HCT116 (cell line): Measurements from ENCODE around the gene GPI. TPM values are rescaled to one million over a fixed set of nuclear protein-coding genes. Genes with fewer than 3 reads are reported as not detected.

ENCODE experiments used
- ATAC-seq: fragments of 200-7000 bp; cut with Tn5 transposase; 2 replicates; pipeline ENCODE4 v1.9.1; 2020; ENCODE audit warnings: mild to moderate bottlenecking, moderate library complexity
- BruUV-seq: library from RNA; stranded (reverse); fragments of 400-500 nt; replicated peaks from 2 replicates; lab custom pipeline; 2021; lab: Mats Ljungman, UMichigan
- CTCF ChIA-PET: fragments of 300-600 bp; sonication (Branson Sonifier 250); formaldehyde crosslinking; loops from one replicate; lab custom pipeline; 2021; ENCODE audit warnings: antibody characterized with exemption; lab: Charles Lee
- POLR2A ChIA-PET: fragments of 300-600, 350-600 bp; sonication (Branson Sonifier 250); formaldehyde crosslinking; loops from one replicate; lab custom pipeline; 2021; ENCODE audit warnings: antibody characterized with exemption; lab: Charles Lee
- RAD21 ChIA-PET, 2 experiments: fragments of 300-600 bp; sonication (Branson Sonifier 250); formaldehyde crosslinking; loops; one replicate each; lab custom pipeline; 2023; ENCODE audit warnings: low total read pairs in 2 of 2; ENCODE audit not compliant: uncharacterized antibody in 2 of 2, unreplicated experiment in 2 of 2, low non-redundant PET in 1 of 2; lab: Charles Lee
- DNase-seq: peaks from one replicate; pipeline ENCODE4 v3.0.0-alpha.2; 2010; ENCODE audit warnings: low read depth, low spot score
- H2AFZ ChIP-seq: fragments of 200-600 bp; shearing (Covaris generic), sonication (generic); 2 replicates; pipeline ENCODE4 v1.6.1; 2017; ENCODE audit warnings: low read depth, mixed run types, mixed read lengths, antibody characterized with exemption, low read length; ENCODE audit not compliant: poor library complexity, severe bottlenecking
- H3K27ac ChIP-seq: 2 replicates; pipeline ENCODE4 v1.5.1; 2012; ENCODE audit warnings: low read depth, low read length
- H3K27me3 ChIP-seq: fragments of 200-600 bp; sonication (generic); 2 replicates; pipeline ENCODE4 v1.6.1; 2016; ENCODE audit warnings: mixed run types, low read length, mixed read lengths; ENCODE audit not compliant: insufficient read depth
- H3K36me3 ChIP-seq, 2 experiments: fragments of 200-500 bp in 1 of 2; fragments of 200-600 bp in 1 of 2; sonication (Bioruptor generic) in 1 of 2; sonication (generic) in 1 of 2; 2 replicates each; pipeline versions ENCODE4 v1.5.1 to v1.6.1; 2014 to 2016; ENCODE audit warnings: low read length in 2 of 2, inconsistent platforms in 1 of 2, mixed read lengths in 1 of 2, mixed run types in 1 of 2; ENCODE audit not compliant: insufficient read depth in 2 of 2, control insufficient read depth in 1 of 2
- H3K4me1 ChIP-seq, 2 experiments: fragments of 200-600 bp in 1 of 2; sonication (generic) in 1 of 2; 2 replicates each; pipeline versions ENCODE4 v1.5.1 to v1.6.1; 2012 to 2017; ENCODE audit warnings: low read length in 2 of 2, inconsistent platforms in 1 of 2, mild to moderate bottlenecking in 1 of 2, mixed read lengths in 1 of 2, mixed run types in 1 of 2, moderate library complexity in 1 of 2; ENCODE audit not compliant: insufficient read depth in 2 of 2, control insufficient read depth in 1 of 2
- H3K4me2 ChIP-seq: fragments of 200-600 bp; sonication (generic); 2 replicates; pipeline ENCODE4 v1.6.1; 2017; ENCODE audit warnings: mixed run types, low read length, mixed read lengths
- H3K4me3 ChIP-seq, 2 experiments: fragments of 200-600 bp in 1 of 2; sonication (generic) in 1 of 2; replicated peaks in 1 of 2; 2 replicates each; pipeline ENCODE4 v1.5.1; 2011 to 2016; ENCODE audit warnings: low read length in 2 of 2, control low read depth in 1 of 2, low read depth in 1 of 2, mild to moderate bottlenecking in 1 of 2, mixed read lengths in 1 of 2, mixed run types in 1 of 2
- H3K79me2 ChIP-seq: fragments of 200-600 bp; sonication (generic); 2 replicates; pipeline ENCODE4 v1.6.1; 2017; ENCODE audit warnings: mild to moderate bottlenecking, mixed run types, low read length, moderate library complexity, mixed read lengths; ENCODE audit not compliant: insufficient read depth
- H3K9ac ChIP-seq: fragments of 200-600 bp; sonication (generic); 2 replicates; pipeline ENCODE4 v1.6.1; 2016; ENCODE audit warnings: low read length, mixed read lengths
- H3K9me2 ChIP-seq: fragments of 200-600 bp; sonication (generic), shearing (Covaris generic); 2 replicates; pipeline ENCODE4 v1.6.1; 2017; ENCODE audit warnings: mixed run types, mild to moderate bottlenecking, moderate library complexity; ENCODE audit not compliant: insufficient read depth
- H3K9me3 ChIP-seq, 2 experiments: fragments of 200-500 bp in 1 of 2; fragments of 200-600 bp in 1 of 2; sonication (Bioruptor generic) in 1 of 2; sonication (generic) in 1 of 2; 2 replicates each; pipeline ENCODE4 v1.6.1; 2014 to 2017; ENCODE audit warnings: low read length in 2 of 2, mixed read lengths in 2 of 2, inconsistent platforms in 1 of 2, low read depth in 1 of 2, mild to moderate bottlenecking in 1 of 2, mixed run types in 1 of 2, moderate library complexity in 1 of 2; ENCODE audit not compliant: control insufficient read depth in 1 of 2, insufficient read depth in 1 of 2
- H4K20me1 ChIP-seq: fragments of 200-600 bp; sonication (generic), shearing (Covaris generic); 2 replicates; pipeline ENCODE4 v1.6.1; 2017; ENCODE audit warnings: mixed run types, mild to moderate bottlenecking, moderate library complexity; ENCODE audit not compliant: insufficient read depth
- ATF3 ChIP-seq: IDR thresholded peaks from 2 replicates; pipeline ENCODE4 v1.6.1; 2012
- POLR2AphosphoS5 ChIP-seq: IDR thresholded peaks from 2 replicates; pipeline ENCODE4 v1.6.1; 2011; ENCODE audit warnings: mild to moderate bottlenecking, low read depth, low read length, moderate library complexity
- TCF7L2 ChIP-seq: IDR thresholded peaks from 2 replicates; pipeline ENCODE4 v1.7.0; 2011; ENCODE audit warnings: borderline replicate concordance, inconsistent platforms; ENCODE audit not compliant: insufficient read depth, insufficient read length; ENCODE audit errors: extremely low read depth
- intact Hi-C: fragments of 100-400 bp; cut with micrococcal nuclease; formaldehyde crosslinking; loops from 2 replicates; pipeline ENCODE4 v1.10.0; 2022
- total RNA-seq: library from RNA; stranded (reverse); gene quantifications from one replicate; pipeline ENCODE4 v1.2.1, GENCODE V29; 2021; ENCODE audit not compliant: unreplicated experiment
- TF ChIP-seq, protein P1 (sequence below), 3 experiments: fragments of 200-600 bp in 1 of 3; sonication (generic) in 1 of 3; IDR thresholded peaks in 2 of 3; conservative IDR thresholded peaks in 1 of 3; 2 replicates each; pipeline ENCODE4 v1.5.1; 2012 to 2017; ENCODE audit warnings: low read depth in 2 of 3, low read length in 2 of 3, antibody characterized with exemption in 1 of 3, borderline replicate concordance in 1 of 3, control low read depth in 1 of 3, mild to moderate bottlenecking in 1 of 3, mixed read lengths in 1 of 3, mixed run types in 1 of 3, moderate library complexity in 1 of 3; ENCODE audit not compliant: insufficient read depth in 1 of 3
- TF ChIP-seq, protein P2 (sequence below): IDR thresholded peaks from 2 replicates; pipeline ENCODE4 v1.6.1; 2011; ENCODE audit warnings: mild to moderate bottlenecking, low read length, moderate library complexity; ENCODE audit not compliant: insufficient replicate concordance; ENCODE audit errors: extremely low read depth

Gene GPI
- total RNA-seq, 1 experiment from 2014 or later: 787 TPM

DNA sequence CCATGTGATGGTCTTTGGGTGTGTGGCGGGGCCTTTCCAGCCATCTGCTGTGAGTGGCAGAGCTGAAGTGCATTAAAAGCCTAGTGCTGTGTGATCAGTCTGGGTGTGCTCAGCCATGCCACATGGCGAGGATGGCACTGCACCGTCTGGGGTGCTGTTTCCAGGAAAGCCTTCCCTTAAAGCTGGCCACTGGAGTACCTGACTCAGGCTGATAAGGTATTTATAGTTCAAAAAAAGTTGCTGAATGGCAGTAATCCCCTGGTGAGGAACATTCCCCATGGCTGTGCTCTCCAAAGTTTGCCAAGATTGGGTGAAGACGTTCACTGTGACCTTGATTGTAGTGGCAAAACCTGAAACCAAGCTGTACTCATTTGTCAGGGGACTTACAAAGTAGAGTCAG is 6.0 kb downstream of the GPI start:
- Histone ChIP-seq H3K4me3 (no peak overlapping the region), H3K9me2 (no peaks in the 10 kb centered on the region), H3K9ac (no peak overlapping the region), H4K20me1 (0 out of 2 replicates have a peak, but pooled peaks cover 9% of the 10 kb centered on the region), H3K27ac (no peak overlapping the region), H3K27me3 (no peaks in the 10 kb centered on the region), H3K4me1 (peaks cover 7 to 12% of the 10 kb centered on the region in 2 experiments; a peak in 3 of 4 replicates), H3K36me3 (peaks cover 59 to 72% of the 10 kb centered on the region in 2 experiments), H2AFZ (no peak overlapping the region), H3K9me3 (no peaks in the 10 kb centered on the region), H3K79me2 (peaks cover 95% of the 10 kb centered on the region), H3K4me2 (no peak overlapping the region)
- ChIA-PET POLR2A (no interaction called here), RAD21 (no interaction called here), CTCF (no interaction called here)
- intact Hi-C loops: no loop called here
- TF ChIP-seq TCF7L2 (no peak), POLR2AphosphoS5 (no peak), ATF3 (no peak)
- TF ChIP-seq, protein P1, sequence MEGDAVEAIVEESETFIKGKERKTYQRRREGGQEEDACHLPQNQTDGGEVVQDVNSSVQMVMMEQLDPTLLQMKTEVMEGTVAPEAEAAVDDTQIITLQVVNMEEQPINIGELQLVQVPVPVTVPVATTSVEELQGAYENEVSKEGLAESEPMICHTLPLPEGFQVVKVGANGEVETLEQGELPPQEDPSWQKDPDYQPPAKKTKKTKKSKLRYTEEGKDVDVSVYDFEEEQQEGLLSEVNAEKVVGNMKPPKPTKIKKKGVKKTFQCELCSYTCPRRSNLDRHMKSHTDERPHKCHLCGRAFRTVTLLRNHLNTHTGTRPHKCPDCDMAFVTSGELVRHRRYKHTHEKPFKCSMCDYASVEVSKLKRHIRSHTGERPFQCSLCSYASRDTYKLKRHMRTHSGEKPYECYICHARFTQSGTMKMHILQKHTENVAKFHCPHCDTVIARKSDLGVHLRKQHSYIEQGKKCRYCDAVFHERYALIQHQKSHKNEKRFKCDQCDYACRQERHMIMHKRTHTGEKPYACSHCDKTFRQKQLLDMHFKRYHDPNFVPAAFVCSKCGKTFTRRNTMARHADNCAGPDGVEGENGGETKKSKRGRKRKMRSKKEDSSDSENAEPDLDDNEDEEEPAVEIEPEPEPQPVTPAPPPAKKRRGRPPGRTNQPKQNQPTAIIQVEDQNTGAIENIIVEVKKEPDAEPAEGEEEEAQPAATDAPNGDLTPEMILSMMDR (IDR thresholded peaks at IDR 0.05 in 2 of 3, conservative IDR thresholded peaks at IDR 0.05 in 1 of 3; ENCODE audit: borderline replicate concordance in 1 of 3, insufficient read depth in 1 of 3, low read depth in 2 of 3, low read length in 2 of 3): no peak
- BruUV-seq: no TSS peak
- no peak for DNase-seq
- no peak for ATAC-seq

- Histone ChIP-seq H3K9ac (no peak overlapping the region), H2AFZ (no peak overlapping the region), H4K20me1 (0 out of 2 replicates have a peak, but pooled peaks cover 9% of the 10 kb centered on the region), H3K4me2 (no peak overlapping the region), H3K27me3 (no peaks in the 10 kb centered on the region), H3K27ac (no peak overlapping the region), H3K9me2 (no peaks in the 10 kb centered on the region), H3K79me2 (peaks cover 87% of the 10 kb centered on the region), H3K9me3 (no peaks in the 10 kb centered on the region), H3K36me3 (peaks cover 53 to 60% of the 10 kb centered on the region in 2 experiments), H3K4me1 (no peaks in the 10 kb centered on the region), H3K4me3 (no peak overlapping the region)
- ChIA-PET POLR2A (interaction anchor here (1.1 kb wide), 1 partner anchor 8 kb away, joined by 3 read pairs; the partner anchor contains the start of gene GPI), RAD21 (no interaction called here), CTCF (no interaction called here)
- intact Hi-C loops: no loop called here
- TF ChIP-seq, protein P2, sequence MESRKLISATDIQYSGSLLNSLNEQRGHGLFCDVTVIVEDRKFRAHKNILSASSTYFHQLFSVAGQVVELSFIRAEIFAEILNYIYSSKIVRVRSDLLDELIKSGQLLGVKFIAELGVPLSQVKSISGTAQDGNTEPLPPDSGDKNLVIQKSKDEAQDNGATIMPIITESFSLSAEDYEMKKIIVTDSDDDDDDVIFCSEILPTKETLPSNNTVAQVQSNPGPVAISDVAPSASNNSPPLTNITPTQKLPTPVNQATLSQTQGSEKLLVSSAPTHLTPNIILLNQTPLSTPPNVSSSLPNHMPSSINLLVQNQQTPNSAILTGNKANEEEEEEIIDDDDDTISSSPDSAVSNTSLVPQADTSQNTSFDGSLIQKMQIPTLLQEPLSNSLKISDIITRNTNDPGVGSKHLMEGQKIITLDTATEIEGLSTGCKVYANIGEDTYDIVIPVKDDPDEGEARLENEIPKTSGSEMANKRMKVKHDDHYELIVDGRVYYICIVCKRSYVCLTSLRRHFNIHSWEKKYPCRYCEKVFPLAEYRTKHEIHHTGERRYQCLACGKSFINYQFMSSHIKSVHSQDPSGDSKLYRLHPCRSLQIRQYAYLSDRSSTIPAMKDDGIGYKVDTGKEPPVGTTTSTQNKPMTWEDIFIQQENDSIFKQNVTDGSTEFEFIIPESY: no peak
- no TSS peak for BruUV-seq
- ATAC-seq (no peak), DNase-seq (no peak)
These were observed 8.7 kb downstream of the GPI start for GRCh38 chr19:34373601-34374288.
